Measurements from ENCODE around the gene AOPEP. TPM values are rescaled to one million over a fixed set of nuclear protein-coding genes. Genes with fewer than 3 reads are reported as not detected.

Gene AOPEP
- total and polyA plus RNA-seq, 12 donors: 110 to 250 (median 161) TPM

GRCh38 chr9:94697972-94698581 lies 28.4 kb upstream of the AOPEP start:
- no peaks in the 10 kb centered on the region for H3K4me1 ChIP-seq
- DNase-seq (no peak), ATAC-seq (no peak)
- intact Hi-C loops (cut with DNase I): no loop called here
- H3K36me3 ChIP-seq: no peaks in the 10 kb centered on the region
- WGBS, 2 donors: 67 to 73% methylated on average over 5 of the region's 5 CpGs
- H3K27ac ChIP-seq: no peak overlapping the region
- H3K27me3 ChIP-seq: no peaks in the 10 kb centered on the region
- no peak overlapping the region for H3K4me3 ChIP-seq
- H3K9me3 ChIP-seq: no peaks in the 10 kb centered on the region
- TF ChIP-seq, protein P1, sequence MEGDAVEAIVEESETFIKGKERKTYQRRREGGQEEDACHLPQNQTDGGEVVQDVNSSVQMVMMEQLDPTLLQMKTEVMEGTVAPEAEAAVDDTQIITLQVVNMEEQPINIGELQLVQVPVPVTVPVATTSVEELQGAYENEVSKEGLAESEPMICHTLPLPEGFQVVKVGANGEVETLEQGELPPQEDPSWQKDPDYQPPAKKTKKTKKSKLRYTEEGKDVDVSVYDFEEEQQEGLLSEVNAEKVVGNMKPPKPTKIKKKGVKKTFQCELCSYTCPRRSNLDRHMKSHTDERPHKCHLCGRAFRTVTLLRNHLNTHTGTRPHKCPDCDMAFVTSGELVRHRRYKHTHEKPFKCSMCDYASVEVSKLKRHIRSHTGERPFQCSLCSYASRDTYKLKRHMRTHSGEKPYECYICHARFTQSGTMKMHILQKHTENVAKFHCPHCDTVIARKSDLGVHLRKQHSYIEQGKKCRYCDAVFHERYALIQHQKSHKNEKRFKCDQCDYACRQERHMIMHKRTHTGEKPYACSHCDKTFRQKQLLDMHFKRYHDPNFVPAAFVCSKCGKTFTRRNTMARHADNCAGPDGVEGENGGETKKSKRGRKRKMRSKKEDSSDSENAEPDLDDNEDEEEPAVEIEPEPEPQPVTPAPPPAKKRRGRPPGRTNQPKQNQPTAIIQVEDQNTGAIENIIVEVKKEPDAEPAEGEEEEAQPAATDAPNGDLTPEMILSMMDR (IDR thresholded peaks at IDR 0.05): no peak

DNA sequence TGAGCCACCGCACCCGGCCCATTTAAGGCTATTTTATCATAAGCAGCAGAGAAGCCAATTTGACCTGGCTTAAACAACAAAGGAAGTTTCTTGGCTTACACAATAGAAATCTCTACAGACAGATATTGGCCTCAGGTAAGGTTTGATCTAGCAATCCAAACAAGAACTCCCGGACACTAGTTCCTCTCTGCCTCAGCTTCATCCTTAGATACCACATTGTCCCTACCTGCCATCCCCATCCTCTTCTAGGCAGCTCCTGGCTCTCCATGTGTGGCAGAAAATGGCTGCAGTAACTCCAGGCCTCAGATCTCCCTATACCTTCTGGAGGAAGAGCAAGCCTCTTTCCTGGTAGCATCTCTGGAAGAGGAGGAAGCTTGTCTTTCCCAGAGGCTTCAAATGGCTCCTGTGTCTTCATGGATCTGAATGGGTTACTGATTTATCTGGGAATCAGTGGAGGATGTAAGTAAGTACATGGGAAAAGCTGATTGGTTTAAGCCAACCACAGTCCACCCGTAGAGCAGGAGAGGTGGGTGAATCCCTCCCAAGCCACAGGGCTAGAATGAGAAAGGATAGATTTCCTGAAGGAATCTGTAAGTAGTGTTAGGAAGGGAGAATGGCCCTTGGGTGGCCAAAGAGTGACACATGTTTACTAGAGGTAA lies 26.7 kb upstream of the AOPEP start:
- TF ChIP-seq, protein P1 (IDR thresholded peaks at IDR 0.05): no peak
- DNase-seq (no peak), ATAC-seq (no peak)
- Histone ChIP-seq H3K36me3 (no peaks in the 10 kb centered on the region), H3K27me3 (no peaks in the 10 kb centered on the region), H3K4me3 (no peak overlapping the region), H3K27ac (no peak overlapping the region), H3K9me3 (no peaks in the 10 kb centered on the region), H3K4me1 (no peaks in the 10 kb centered on the region)
- 93 to 95% methylated on average over 4 of the region's 4 CpGs for WGBS, 2 donors
- intact Hi-C loops (cut with DNase I): no loop called here

- intact Hi-C loops (cut with DNase I): no loop called here
- no peaks in the 10 kb centered on the region for H3K9me3 ChIP-seq
- H3K27me3 ChIP-seq: no peaks in the 10 kb centered on the region
- H3K36me3 ChIP-seq: no peaks in the 10 kb centered on the region
- TF ChIP-seq, protein P1 (IDR thresholded peaks at IDR 0.05): no peak
- ATAC-seq (no peak), DNase-seq (no peak)
- H3K4me3 ChIP-seq: no peak overlapping the region
- WGBS, 2 donors: 93 to 95% methylated on average over 3 of the region's 3 CpGs
- H3K27ac ChIP-seq: no peak overlapping the region
- no peaks in the 10 kb centered on the region for H3K4me1 ChIP-seq
These were observed 26.1 kb upstream of the AOPEP start for GRCh38 chr9:94700445-94700844.

DNA sequence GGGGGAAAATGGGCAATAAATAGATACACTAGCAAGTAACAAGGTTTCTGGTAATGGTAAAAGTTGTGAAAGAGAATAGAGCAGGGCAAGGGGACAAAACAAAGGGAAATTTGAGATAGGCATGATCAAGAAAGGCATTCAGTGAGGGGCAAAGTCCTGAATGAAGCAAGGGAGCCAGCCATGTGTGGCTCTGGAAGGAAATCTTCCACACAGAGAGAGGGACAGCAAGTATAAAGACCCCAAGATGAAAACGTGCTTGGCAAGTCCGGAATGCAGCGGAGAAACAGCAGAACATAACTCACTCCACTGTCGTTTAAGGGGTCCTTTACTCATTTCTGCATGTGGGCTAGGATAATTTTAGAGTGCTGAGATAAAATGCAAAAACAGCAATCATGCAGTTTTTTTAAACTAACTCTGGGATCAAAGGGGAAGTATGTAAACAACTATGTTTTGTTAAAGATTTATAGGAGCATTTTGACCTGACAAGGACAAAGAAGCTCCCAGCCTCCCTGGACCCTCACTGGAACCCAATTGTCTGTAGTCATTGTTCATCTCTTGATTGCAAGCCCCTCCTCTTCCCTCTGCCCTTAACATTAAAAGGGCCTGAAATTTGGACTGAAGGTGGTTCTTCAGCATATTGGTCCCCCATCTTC lies 22.9 kb upstream of the AOPEP start:
- 66 to 68% methylated on average over 4 of the region's 4 CpGs for WGBS, 2 donors
- Histone ChIP-seq H3K4me1 (no peaks in the 10 kb centered on the region), H3K4me3 (no peak overlapping the region), H3K9me3 (no peaks in the 10 kb centered on the region), H3K27ac (no peak overlapping the region), H3K27me3 (no peaks in the 10 kb centered on the region), H3K36me3 (no peaks in the 10 kb centered on the region)
- no peak for DNase-seq
- intact Hi-C loops (cut with DNase I): no loop called here
- TF ChIP-seq, protein P1 (IDR thresholded peaks at IDR 0.05): no peak
- no peak for ATAC-seq
